ENCODE data around the gene SLC9A6. TPM values are rescaled to one million over a fixed set of nuclear protein-coding genes. Genes with fewer than 3 reads are reported as not detected.
A peak's percentile ranks its signal among the peaks of the same experiment; 100 is the strongest.

The SLC9A6 gene
- 10 to 100 TPM; 16.3 to 25.8 TPM for total RNA-seq

DNA sequence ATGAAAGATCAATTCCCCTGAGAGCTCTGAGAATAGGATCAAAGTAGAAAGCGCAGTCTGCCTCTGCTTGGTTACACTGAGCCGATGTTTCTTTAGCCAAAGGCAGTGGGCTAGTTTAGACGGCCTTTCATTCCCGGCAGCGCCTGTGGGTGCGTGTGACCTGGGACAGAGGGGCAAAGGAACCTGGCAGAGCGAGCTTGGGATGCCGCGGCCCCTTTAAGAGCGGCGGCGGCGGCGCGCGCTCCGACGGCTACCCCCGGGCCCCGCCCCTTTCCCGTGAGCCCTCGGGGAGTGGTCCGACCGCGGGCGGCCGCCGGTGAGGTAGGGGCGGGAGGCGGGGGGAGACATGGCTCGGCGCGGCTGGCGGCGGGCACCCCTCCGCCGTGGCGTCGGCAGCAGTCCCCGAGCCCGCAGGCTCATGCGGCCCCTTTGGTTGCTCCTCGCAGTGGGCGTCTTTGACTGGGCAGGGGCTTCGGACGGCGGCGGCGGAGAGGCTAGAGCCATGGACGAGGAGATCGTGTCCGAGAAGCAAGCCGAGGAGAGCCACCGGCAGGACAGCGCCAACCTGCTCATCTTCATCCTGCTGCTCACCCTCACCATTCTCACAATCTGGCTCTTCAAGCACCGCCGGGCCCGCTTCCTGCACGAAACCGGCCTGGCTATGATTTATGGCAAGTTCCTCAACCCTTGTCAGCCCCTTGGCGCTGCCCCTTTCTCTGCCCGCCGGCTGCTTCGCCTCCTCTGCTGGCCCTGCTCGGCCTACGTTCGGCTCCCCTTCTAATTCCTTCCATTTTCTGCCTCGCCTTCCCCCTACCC lies at the start of gene SLC9A6:
Gene SLC9A6 (plus strand): TSS at position 279 of the 816 bp plus-strand sequence. CDS start 224 bp downstream, at position 503.
- no peak for DNase-seq (ENCODE audit: low spot score)
- H3K27me3 ChIP-seq, result no peaks in the 10 kb centered on the region
- TF ChIP-seq, protein P1, sequence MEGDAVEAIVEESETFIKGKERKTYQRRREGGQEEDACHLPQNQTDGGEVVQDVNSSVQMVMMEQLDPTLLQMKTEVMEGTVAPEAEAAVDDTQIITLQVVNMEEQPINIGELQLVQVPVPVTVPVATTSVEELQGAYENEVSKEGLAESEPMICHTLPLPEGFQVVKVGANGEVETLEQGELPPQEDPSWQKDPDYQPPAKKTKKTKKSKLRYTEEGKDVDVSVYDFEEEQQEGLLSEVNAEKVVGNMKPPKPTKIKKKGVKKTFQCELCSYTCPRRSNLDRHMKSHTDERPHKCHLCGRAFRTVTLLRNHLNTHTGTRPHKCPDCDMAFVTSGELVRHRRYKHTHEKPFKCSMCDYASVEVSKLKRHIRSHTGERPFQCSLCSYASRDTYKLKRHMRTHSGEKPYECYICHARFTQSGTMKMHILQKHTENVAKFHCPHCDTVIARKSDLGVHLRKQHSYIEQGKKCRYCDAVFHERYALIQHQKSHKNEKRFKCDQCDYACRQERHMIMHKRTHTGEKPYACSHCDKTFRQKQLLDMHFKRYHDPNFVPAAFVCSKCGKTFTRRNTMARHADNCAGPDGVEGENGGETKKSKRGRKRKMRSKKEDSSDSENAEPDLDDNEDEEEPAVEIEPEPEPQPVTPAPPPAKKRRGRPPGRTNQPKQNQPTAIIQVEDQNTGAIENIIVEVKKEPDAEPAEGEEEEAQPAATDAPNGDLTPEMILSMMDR (IDR thresholded peaks at IDR 0.05), result no peak
- peak within 1 kb of the TSS; percentile 76 to 78 for H3K27ac ChIP-seq
- no peaks in the 10 kb centered on the region for H3K4me1 ChIP-seq
- no peaks in the 10 kb centered on the region for H3K36me3 ChIP-seq
- H3K4me3 ChIP-seq, result peak within 1 kb of the TSS; percentile 67 to 71
- no peaks in the 10 kb centered on the region for H3K9me3 ChIP-seq

DNA sequence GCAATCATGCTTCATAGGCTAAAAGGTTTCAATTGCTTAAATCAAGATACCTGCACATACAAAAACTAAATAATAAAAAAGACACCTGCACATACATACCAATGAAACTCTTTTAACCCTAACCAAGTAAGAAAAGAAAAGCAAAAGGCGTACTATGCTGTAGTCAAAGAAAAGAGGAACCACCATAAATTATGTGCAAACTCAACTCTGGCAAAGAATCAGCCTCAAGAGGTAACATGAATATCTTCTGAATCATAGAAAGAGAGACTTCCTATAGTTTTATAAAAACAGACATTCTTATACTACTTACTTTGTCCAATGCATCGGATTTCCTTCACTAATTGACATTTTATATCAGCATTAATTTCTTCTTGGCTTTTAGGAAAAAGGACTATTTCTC lies 40.7 kb upstream of the SLC9A6 start:
- no peak overlapping the region for H3K27ac ChIP-seq
- H3K4me3 ChIP-seq, result no peak overlapping the region
- H3K27me3 ChIP-seq, result no peaks in the 10 kb centered on the region
- DNase-seq (ENCODE audit: low spot score), result no peak
- H3K4me1 ChIP-seq, result no peaks in the 10 kb centered on the region
- TF ChIP-seq, protein P1 (IDR thresholded peaks at IDR 0.05), result no peak
- no peaks in the 10 kb centered on the region for H3K9me3 ChIP-seq
- H3K36me3 ChIP-seq, result no peaks in the 10 kb centered on the region

DNA sequence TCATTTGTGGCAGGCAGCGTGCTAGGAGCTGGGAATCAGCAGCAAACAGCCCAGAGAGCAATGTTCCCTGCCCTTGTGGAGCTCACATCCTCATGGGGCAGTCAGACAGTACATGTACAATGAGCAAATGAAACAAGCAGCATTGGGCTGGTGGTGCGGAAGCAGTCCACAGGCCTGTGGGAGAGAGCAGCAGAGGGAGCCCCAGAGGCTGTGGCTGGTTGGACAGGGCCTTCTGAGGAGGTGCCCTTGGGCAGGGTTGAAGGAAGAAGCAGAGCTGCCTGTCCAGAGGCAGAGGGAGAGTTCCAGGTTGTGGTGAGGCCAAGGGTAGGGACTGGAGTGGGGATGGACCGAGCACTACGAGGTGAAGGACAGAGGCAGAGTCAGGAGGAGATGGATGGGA lies 33.9 kb upstream of the SLC9A6 start:
- Histone ChIP-seq H3K4me3 (no peak overlapping the region), H3K4me1 (no peaks in the 10 kb centered on the region), H3K27me3 (no peaks in the 10 kb centered on the region), H3K36me3 (no peaks in the 10 kb centered on the region), H3K27ac (no peak overlapping the region), H3K9me3 (no peaks in the 10 kb centered on the region)
- TF ChIP-seq, protein P1 (IDR thresholded peaks at IDR 0.05), result no peak
- no peak for DNase-seq (ENCODE audit: low spot score)

DNA sequence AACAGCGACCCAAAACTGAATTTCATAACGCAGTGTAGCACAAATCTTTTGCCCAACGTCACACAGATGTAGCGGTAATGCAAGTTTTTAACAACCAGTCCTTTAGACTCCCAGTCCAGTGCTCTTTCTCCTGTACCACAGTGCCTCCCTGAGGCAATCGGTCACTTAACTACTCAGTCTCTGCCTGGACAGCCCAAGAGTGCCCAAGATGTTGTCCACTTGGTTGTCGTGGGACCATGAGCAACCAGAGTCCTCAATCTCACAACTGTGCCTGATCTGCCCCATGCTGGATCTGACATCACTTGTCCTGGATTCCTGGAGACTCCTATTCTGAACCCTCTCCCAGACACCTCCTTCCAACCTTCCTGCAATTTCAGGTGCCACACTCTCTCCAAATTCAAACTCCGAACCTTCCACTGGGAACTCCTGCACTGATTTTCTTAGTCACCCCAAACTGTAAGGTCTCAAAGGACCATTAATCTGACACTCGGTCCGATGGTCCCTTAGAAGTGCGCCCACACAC lies 12.1 kb upstream of the SLC9A6 start:
- DNase-seq (ENCODE audit: low spot score), result no peak
- H3K36me3 ChIP-seq, result no peaks in the 10 kb centered on the region
- peak overlapping the region; percentile 85 to 93 for H3K27ac ChIP-seq
- TF ChIP-seq, protein P1 (IDR thresholded peaks at IDR 0.05), result no peak
- H3K4me3 ChIP-seq, result peak overlapping the region; percentile 59 to 62
- H3K4me1 ChIP-seq, result peaks cover 0 to 13% of the 10 kb centered on the region in 2 donors
- no peaks in the 10 kb centered on the region for H3K9me3 ChIP-seq
- peaks cover 0 to 4% of the 10 kb centered on the region in 2 donors for H3K27me3 ChIP-seq

DNA sequence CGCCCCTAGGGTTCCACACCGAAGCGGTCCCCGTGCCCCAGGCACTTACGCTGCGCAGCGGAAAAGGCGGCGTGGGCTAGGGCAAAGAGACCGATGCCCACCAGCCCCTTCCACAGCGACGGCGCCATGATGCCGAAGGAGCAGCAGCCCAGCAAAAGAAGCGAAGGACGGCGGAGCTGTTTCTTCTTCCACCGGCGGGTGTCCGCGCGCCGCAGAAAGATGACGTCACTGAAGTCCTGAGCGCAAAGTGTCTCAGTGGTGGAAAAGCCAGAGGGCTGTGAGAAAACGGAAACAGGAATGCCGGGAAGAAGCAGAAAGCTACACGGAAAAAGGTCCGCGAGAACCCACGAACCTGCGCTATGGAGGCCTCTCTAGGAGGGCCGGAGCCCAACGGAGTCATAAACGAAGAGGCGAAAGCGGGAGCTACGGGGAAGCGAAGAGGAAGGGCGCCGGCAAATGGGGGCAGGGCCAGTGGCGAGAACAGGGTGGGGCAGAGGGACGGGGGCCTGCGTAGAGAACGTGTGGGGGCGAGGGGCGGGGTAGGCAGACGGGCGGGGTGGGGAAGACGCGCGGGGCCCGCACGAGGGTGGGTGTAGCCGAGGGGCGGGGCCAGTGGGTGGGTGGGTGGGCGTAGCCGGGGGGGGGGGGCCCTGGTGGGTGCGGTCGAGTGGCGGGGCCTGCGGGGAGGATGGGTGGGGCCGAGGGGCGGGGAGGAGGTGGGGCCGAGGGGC lies 11.5 kb upstream of the SLC9A6 start, which contains the start of gene MMGT1:
Gene MMGT1 (minus strand): TSS at position 441 of the 731 bp plus-strand sequence. CDS start 313 bp downstream, at position 128.
- DNase-seq (ENCODE audit: low spot score), result peak; percentile 84
- TF ChIP-seq, protein P1 (IDR thresholded peaks at IDR 0.05), result no peak
- Histone ChIP-seq H3K4me1 (peaks cover 0 to 13% of the 10 kb centered on the region in 2 donors), H3K36me3 (no peaks in the 10 kb centered on the region), H3K27ac (peak within 1 kb of the TSS; percentile 85 to 93), H3K4me3 (peak within 1 kb of the TSS; percentile 59 to 62), H3K27me3 (peaks cover 0 to 4% of the 10 kb centered on the region in 2 donors), H3K9me3 (no peaks in the 10 kb centered on the region)

Measured in right atrium auricular region (tissue), 2 donors.